HG02623 (cell line): Measurements from ENCODE around the gene GOSR1.
"Not testable (repeated sequence)": the region's sequence is repeated elsewhere in the genome, so short reads cannot be mapped to it uniquely, and the experiment has no call there.

Experiments
- ATAC-seq: cut with Tn5 transposase; IDR thresholded peaks from one replicate; pipeline ENCODE4 v1.9.1; 2021; ENCODE audit warnings: moderate library complexity; ENCODE audit not compliant: unreplicated experiment

The GOSR1 gene

GRCh38 chr17:30541802-30542201 lies 64.6 kb downstream of the GOSR1 start:
- ATAC-seq = no peak

DNA sequence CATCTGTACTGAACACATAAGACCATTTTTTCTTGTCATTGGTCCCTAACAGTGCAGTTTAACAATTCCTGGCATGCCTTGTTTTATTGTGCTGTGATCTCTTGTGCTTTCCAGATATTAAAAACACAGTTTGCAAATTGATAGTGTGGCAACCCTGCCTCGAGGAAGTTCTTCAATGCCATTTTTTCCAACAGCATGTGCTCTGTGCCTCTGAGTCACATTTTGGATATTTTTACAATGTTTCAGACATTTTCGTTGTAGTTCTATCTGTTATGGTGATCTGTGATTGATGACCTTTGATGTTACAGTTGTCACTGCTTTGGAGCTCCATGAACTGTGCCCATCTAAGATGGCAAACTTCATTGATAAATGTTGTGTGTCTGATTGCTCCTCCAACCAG lies 66.2 kb downstream of the GOSR1 start:
- ATAC-seq = no peak

DNA sequence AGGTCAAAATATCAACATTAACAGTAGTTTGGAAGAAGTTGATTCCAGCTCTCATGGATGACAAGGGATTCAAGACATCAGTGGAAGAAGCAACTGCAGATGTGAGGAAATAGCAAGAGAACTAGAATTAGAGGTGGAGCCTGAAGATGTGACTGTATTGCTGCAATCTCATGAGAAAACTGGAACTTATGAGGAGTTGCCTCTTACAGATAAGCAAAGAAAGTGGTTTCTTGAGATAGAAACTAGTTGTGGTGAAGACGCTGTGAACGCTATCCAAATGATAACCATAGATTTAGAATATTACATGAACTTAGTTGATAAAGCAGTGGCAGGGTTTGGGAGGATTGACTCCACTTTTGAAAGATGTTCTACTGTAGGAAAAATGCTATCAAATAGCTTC lies 67.8 kb downstream of the GOSR1 start:
- ATAC-seq = no peak

DNA sequence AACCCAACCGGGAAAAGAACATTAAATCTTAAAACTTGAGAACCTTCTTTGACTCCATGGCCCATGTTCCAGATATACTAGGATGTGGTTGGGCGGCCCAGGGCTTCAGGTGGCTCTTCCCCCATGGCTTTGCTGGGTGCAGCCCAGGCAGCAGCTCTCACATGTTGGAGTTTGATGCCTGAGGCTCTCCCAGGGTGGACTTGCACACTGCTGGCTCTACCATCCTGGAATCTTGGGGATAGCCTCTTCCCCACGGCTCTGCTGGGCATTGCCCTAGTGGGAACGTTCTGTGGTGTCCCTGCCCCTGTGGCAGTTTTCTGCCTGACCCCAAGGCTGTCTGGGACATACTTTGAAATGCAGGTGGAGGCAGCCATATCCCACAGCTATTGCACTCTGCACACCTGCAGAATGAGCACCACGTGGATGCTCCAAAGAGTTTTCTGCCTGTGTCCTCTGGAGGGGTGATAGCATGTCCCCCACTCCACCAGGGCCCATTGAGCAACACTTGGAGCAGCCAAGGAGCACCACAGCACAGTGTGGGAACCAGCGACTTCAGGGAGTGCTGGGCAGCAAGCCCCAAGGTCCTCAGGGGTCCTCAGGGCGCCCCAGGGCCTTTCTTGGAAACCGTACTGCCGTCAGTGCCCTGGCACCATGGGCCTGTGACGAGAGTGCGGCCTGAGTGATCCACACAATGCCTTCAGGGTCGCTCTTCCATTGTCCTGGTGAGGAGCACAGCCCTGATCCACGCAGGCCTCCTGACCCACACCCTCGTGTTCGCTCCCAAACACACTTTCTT lies 70.8 kb downstream of the GOSR1 start:
- ATAC-seq = no peak

DNA sequence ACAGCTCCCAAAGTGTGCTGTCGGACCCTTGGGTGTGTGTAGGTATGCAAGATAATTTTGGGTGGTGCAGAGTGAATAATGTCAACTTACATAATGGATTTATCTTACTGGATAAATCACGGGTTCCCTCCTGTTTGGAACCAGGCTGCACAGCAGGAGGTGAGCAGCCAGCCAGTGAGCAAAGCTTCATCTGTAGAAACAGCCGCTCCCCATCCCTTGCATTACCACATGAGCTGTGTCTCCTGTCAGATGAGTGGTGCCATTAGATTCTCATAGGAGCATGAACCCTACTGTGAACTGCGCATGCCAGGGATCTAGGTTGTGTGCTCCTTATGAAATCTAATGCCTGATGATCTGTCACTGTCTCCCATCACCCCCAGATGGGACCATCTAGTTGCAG lies 72.0 kb downstream of the GOSR1 start:
- not testable (repeated sequence) for ATAC-seq

- no peak for ATAC-seq
Measured at GRCh38 chr17:30549864-30550511, 72.8 kb downstream of the GOSR1 start.

GRCh38 chr17:30550512-30551273 lies 73.5 kb downstream of the GOSR1 start:
- no peak for ATAC-seq

- ATAC-seq = not testable (repeated sequence)
Measured at GRCh38 chr17:30551274-30551995, 74.2 kb downstream of the GOSR1 start.

- no peak for ATAC-seq
Measured at GRCh38 chr17:30551996-30552339, 74.8 kb downstream of the GOSR1 start.

- no peak for ATAC-seq
Measured at GRCh38 chr17:30552994-30553566, 75.9 kb downstream of the GOSR1 start.

DNA sequence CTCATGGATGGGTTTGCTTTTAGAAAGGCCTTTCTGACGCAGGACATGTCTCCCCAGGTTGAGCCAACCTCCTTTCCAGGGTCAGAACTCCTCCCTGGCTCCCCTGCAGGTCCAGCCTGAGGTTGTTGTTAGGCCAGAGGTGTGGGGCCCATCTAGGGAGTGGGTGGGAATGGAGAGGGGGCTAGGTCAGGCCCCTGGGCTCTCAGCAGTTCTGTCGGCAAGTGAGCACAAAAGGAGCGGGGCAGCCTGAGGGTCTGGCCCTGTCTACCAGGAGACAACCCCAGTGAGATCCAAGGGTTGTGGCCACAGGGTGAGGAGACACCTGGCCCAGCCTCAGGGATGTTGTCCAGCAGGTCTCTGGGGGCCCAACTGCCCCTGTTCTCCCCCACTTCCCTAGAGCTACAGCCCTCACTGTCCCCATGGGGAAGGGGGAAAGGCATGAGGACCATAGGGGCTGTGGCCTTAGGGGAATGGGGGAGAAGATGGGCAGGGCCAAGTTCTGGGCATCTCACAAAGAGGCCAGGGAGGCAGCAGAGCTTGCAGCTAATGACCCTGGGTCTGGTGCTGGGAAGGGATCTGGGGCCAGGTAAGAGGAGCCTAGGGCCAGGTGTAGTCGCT lies 76.7 kb downstream of the GOSR1 start:
- ATAC-seq = not testable (repeated sequence)

GRCh38 chr17:30554839-30555751 lies 77.9 kb downstream of the GOSR1 start:
- ATAC-seq = no peak

DNA sequence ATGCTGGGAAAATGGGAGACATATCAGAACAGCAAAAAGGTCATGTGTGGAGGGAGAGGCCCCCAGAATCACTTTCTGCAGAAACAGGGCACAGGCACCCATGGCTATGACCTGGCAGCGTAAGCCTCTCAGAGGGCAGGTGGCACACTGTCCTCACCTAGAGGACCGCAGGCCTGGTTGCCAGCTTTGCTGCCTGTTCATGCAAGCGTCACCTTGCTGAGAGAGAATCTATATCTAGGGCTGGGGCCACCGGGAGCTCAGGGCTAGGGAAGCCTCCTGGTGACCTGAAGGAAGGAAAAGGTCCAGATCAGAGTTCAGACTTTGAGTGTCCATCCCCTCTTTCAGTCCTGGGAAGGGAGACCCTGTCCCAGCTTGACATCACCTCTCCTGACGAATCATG lies 78.7 kb downstream of the GOSR1 start:
- no peak for ATAC-seq

- no peak for ATAC-seq
Measured at GRCh38 chr17:30556374-30557332, 79.4 kb downstream of the GOSR1 start.

- no peak for ATAC-seq
Measured at GRCh38 chr17:30557916-30558685, 80.9 kb downstream of the GOSR1 start.

DNA sequence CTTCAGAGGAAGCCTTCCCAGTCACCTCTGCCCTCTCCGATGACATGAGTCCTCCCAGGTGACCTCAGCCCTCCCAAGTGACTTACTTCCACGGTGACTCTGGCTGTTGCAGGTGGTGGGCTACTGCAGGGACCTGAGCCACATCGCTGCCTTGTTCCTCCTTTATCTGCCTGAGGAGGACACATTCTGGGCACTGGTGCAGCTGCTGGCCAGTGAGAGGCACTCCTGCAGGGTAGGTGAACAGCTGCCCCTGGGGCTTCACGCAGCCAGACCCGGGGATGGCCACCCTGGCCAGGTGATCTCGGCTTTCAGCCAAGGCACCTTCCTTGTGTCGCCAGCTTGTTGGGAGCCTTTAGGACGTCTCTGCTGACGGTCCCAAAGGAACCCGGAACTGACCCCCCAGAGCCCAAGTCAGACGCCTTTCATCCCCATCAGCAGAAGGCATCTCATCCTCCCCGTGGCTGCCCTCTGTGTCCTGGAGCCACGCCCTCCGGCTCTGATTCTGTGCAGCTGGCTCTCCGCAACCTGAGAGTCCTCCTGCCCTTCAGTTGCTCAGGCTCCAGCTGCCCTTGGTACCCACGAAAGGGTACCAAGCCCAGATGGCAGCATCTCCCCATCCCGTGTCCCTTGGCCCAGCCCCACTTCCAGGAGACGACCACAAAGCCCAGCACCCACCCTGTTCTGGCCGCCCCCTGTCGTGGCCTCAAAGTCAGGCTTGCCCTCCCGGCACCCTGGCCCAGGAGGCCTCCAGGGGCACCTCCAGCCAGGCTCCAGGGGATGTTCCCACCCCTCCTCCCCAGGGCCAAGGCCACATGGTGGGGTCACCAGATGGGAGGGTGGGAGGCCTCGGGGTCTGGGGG lies 81.7 kb downstream of the GOSR1 start:
- no peak for ATAC-seq

DNA sequence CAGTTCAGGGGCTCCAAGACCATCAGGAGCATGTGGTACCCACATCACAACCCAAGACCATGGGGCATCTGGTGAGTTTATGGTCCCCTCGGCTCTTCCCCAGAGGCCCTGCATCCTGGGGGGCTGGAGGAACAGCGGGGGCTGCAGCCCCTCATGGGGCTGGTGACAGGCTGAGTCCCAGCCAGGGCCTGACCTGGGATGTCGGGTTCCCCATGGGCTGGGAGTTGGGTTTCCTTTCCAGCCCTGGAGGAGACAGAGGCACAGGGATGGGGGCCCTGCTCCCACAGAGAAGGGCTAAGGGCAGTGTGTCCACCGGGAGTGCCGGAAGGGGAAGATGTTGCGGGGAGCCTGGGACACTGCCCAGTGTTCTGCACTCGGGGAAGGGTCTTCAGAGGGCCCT lies 82.4 kb downstream of the GOSR1 start:
- no peak for ATAC-seq
